ENCODE data around the gene SPTB. TPM values are rescaled to one million over a fixed set of nuclear protein-coding genes. Genes with fewer than 3 reads are reported as not detected.
"Not testable (repeated sequence)": the region's sequence is repeated elsewhere in the genome, so short reads cannot be mapped to it uniquely, and the experiment has no call there.

Gene SPTB
- total and polyA plus RNA-seq, 2 experiments from 2014 or later = 1.1 to 1.7 TPM

GRCh38 chr14:64915029-64915424 lies 35.3 kb upstream of the SPTB start:
- H3K9me2 ChIP-seq (replicated peaks; ENCODE audit: insufficient read depth) = no peaks in the 10 kb centered on the region
- WGBS (ENCODE audit: low lambda C conversion rate, missing lambda C conversion rate) = 31% methylated on average over 4 of the region's 4 CpGs
- H3K36me3 ChIP-seq (replicated peaks; ENCODE audit: insufficient read depth, low read depth) = no peaks in the 10 kb centered on the region
- peak overlapping the region; percentile 95 for H3K4me2 ChIP-seq
- H3K27ac ChIP-seq = peak overlapping the region; percentile 93
- no peak for TF ChIP-seq EZH2phosphoT487 (IDR thresholded peaks at IDR 0.05; ENCODE audit: low read depth, severe bottlenecking, unreplicated experiment)
- TF ChIP-seq, protein P1, sequence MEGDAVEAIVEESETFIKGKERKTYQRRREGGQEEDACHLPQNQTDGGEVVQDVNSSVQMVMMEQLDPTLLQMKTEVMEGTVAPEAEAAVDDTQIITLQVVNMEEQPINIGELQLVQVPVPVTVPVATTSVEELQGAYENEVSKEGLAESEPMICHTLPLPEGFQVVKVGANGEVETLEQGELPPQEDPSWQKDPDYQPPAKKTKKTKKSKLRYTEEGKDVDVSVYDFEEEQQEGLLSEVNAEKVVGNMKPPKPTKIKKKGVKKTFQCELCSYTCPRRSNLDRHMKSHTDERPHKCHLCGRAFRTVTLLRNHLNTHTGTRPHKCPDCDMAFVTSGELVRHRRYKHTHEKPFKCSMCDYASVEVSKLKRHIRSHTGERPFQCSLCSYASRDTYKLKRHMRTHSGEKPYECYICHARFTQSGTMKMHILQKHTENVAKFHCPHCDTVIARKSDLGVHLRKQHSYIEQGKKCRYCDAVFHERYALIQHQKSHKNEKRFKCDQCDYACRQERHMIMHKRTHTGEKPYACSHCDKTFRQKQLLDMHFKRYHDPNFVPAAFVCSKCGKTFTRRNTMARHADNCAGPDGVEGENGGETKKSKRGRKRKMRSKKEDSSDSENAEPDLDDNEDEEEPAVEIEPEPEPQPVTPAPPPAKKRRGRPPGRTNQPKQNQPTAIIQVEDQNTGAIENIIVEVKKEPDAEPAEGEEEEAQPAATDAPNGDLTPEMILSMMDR (IDR thresholded peaks at IDR 0.05; ENCODE audit: poor library complexity) = no peak
- TF ChIP-seq EZH2 (IDR thresholded peaks at IDR 0.05; ENCODE audit: borderline replicate concordance) = no peak
- peak overlapping the region; percentile 71 for H2AFZ ChIP-seq
- no peaks in the 10 kb centered on the region for H3K27me3 ChIP-seq
- DNase-seq (ENCODE audit: low spot score) = no peak
- peaks cover 10% of the 10 kb centered on the region for H3K4me1 ChIP-seq (ENCODE audit: insufficient read depth)
- H3K4me3 ChIP-seq = peak overlapping the region; percentile 53
- peaks cover 57% of the 10 kb centered on the region for H3K79me2 ChIP-seq
- H4K20me1 ChIP-seq (ENCODE audit: insufficient read depth, poor library complexity, severe bottlenecking) = no peaks in the 10 kb centered on the region
- H3K9me3 ChIP-seq (ENCODE audit: low read depth) = no peaks in the 10 kb centered on the region

DNA sequence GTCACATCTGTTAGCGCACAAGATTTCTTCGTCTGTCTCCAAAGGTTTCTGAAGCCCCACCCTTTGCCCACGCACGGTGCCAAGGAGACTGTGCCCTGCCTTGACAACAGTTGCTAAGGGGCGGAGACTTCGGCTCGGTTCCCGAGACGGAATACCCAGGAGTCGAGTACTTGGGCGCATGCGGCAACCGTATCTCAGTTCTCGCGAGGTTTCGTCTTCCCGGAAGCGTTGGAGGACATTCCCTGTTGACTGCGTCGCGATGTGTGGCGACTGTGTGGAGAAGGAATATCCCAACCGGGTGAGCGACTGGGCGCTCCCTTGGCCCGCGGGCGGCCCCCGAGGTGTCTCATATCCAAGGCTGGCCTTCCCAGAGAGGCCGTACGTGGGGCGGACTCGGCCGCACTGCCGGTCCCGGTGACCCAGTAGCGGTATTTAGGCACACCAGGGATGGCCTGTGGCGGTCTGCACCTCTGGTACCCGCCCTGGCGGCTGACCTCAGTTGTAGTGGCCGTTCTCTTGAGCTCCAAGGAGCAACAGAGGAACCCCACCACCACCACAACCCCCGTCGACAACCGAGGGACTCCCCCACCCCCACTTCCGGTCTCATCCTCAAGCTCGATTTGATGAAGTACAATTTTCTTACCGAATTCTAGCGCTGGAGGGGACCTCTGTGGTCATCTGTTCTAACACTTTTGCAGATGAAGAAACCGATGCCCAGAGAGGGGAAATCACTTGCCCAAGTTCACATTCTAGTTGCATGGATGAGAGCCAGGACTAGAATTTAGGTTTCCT lies 34.7 kb upstream of the SPTB start, which contains the start of gene CHURC1:
CHURC1 (plus strand) TSS at position 219 of the 792 bp plus-strand sequence; CDS start at position 260, 41 bp downstream.
- TF ChIP-seq, protein P1 (IDR thresholded peaks at IDR 0.05; ENCODE audit: poor library complexity) = no peak
- TF ChIP-seq EZH2phosphoT487 (IDR thresholded peaks at IDR 0.05; ENCODE audit: low read depth, severe bottlenecking, unreplicated experiment) (no peak), EZH2 (IDR thresholded peaks at IDR 0.05; ENCODE audit: borderline replicate concordance) (no peak)
- Histone ChIP-seq H4K20me1 (ENCODE audit: insufficient read depth, poor library complexity, severe bottlenecking) (no peaks in the 10 kb centered on the region), H3K4me3 (peak within 1 kb of the TSS; percentile 53), H3K36me3 (replicated peaks; ENCODE audit: insufficient read depth, low read depth) (no peaks in the 10 kb centered on the region), H3K9me2 (replicated peaks; ENCODE audit: insufficient read depth) (no peaks in the 10 kb centered on the region), H3K27ac (peak within 1 kb of the TSS; percentile 93), H3K9me3 (ENCODE audit: low read depth) (no peaks in the 10 kb centered on the region), H2AFZ (peak within 1 kb of the TSS; percentile 71), H3K4me2 (peak within 1 kb of the TSS; percentile 95), H3K79me2 (peaks cover 51% of the 10 kb centered on the region), H3K4me1 (ENCODE audit: insufficient read depth) (peaks cover 10% of the 10 kb centered on the region), H3K27me3 (no peaks in the 10 kb centered on the region)
- peak; percentile 99 for DNase-seq (ENCODE audit: low spot score)
- WGBS (ENCODE audit: low lambda C conversion rate, missing lambda C conversion rate) = under 1% methylated on average over 48 of the region's 49 CpGs

GRCh38 chr14:64913477-64913876 lies 33.8 kb upstream of the SPTB start:
- peak overlapping the region; percentile 72 for H3K4me2 ChIP-seq
- not testable (repeated sequence) for H3K4me1 ChIP-seq (ENCODE audit: insufficient read depth); H4K20me1 ChIP-seq (ENCODE audit: insufficient read depth, poor library complexity, severe bottlenecking); H3K36me3 ChIP-seq (replicated peaks; ENCODE audit: insufficient read depth, low read depth); H3K27me3 ChIP-seq; H3K4me3 ChIP-seq; H3K9me3 ChIP-seq (ENCODE audit: low read depth); H3K9me2 ChIP-seq (replicated peaks; ENCODE audit: insufficient read depth); H2AFZ ChIP-seq; H3K27ac ChIP-seq; DNase-seq (ENCODE audit: low spot score)
- peaks cover 41% of the 10 kb centered on the region for H3K79me2 ChIP-seq
- 73% methylated on average over 5 of the region's 5 CpGs for WGBS (ENCODE audit: low lambda C conversion rate, missing lambda C conversion rate)

DNA sequence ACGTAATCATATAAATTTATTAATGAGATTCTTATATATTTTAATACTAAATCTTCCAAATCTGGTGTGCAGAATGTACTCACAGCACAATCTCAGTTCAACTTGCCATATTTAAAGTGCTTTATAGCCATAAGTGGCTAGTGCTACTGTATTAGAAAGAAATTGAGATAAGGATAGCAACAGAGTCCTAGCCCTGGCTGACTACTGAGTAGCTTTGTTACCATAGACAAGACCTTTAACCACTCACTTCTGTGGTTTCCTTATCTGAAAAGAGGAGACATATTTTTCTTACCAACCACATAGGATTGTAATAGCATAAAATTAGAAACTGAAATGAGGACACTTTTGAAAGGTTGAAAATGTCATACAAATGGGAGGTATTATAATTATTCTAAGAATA lies 32.6 kb upstream of the SPTB start:
- WGBS (ENCODE audit: low lambda C conversion rate, missing lambda C conversion rate) = 0% methylated on average over 1 of the region's 1 CpG
- Histone ChIP-seq H4K20me1 (ENCODE audit: insufficient read depth, poor library complexity, severe bottlenecking) (no peaks in the 10 kb centered on the region), H3K4me3 (no peak overlapping the region), H3K27me3 (no peaks in the 10 kb centered on the region), H3K79me2 (peaks cover 29% of the 10 kb centered on the region), H2AFZ (no peak overlapping the region), H3K4me1 (ENCODE audit: insufficient read depth) (peaks cover 10% of the 10 kb centered on the region), H3K9me3 (ENCODE audit: low read depth) (no peaks in the 10 kb centered on the region), H3K9me2 (replicated peaks; ENCODE audit: insufficient read depth) (no peaks in the 10 kb centered on the region), H3K27ac (no peak overlapping the region), H3K4me2 (no peak overlapping the region), H3K36me3 (replicated peaks; ENCODE audit: insufficient read depth, low read depth) (no peaks in the 10 kb centered on the region)
- DNase-seq (ENCODE audit: low spot score) = no peak
- TF ChIP-seq, protein P1 (IDR thresholded peaks at IDR 0.05; ENCODE audit: poor library complexity) = no peak
- TF ChIP-seq EZH2 (IDR thresholded peaks at IDR 0.05; ENCODE audit: borderline replicate concordance) = no peak
- TF ChIP-seq EZH2phosphoT487 (IDR thresholded peaks at IDR 0.05; ENCODE audit: low read depth, severe bottlenecking, unreplicated experiment) = no peak

Measured in hepatocyte (in vitro differentiated cells).